ENCODE measurements around the gene RAET1G. TPM values are rescaled to one million over a fixed set of nuclear protein-coding genes. Genes with fewer than 3 reads are reported as not detected.

The RAET1G gene
- polyA plus RNA-seq, 2 of the 4 experiments (the other 2 are of a cell fraction): 10.1 to 24.4 TPM

DNA sequence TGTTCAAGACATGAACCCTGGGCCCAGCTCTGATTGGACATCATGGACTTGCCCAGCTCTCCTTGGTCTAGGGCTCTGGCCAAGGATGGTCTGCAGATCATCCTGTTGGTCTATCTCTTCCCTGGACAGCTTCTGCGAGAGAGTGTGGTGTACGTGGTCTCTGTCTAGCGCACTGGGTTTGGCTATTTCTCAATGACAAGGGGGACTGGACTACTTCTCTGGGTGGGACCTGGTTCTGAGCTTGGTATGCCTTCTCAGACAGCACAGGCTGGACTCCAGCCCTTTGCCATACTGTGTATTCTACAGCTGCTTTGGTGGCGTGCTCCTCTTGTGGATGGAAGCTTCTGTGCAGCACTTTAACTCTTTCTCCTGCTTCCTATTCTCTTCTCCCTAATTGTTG is 16.5 kb downstream of the RAET1G start (continued):
- TF ChIP-seq, protein P1, sequence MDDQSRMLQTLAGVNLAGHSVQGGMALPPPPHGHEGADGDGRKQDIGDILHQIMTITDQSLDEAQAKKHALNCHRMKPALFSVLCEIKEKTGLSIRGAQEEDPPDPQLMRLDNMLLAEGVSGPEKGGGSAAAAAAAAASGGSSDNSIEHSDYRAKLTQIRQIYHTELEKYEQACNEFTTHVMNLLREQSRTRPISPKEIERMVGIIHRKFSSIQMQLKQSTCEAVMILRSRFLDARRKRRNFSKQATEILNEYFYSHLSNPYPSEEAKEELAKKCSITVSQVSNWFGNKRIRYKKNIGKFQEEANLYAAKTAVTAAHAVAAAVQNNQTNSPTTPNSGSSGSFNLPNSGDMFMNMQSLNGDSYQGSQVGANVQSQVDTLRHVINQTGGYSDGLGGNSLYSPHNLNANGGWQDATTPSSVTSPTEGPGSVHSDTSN (IDR thresholded peaks at IDR 0.05): no peak

- Histone ChIP-seq H3K4me1 (no peaks in the 10 kb centered on the region), H3K4me2 (no peak overlapping the region), H3K4me3 (no peak overlapping the region), H3K27ac (no peak overlapping the region), H3K9me3 (peaks cover 7% of the 10 kb centered on the region; the same call in 1 of the 3 replicates)
- TF ChIP-seq CHD2 (IDR thresholded peaks at IDR 0.05; ENCODE audit: low read length, partially characterized antibody): no peak
- no peak for TF ChIP-seq EHF (CRISPR knock-in tag; IDR thresholded peaks at IDR 0.05)
- no peak for TF ChIP-seq TFCP2L1 (CRISPR knock-in tag; IDR thresholded peaks at IDR 0.05)
- TF ChIP-seq, protein P2, sequence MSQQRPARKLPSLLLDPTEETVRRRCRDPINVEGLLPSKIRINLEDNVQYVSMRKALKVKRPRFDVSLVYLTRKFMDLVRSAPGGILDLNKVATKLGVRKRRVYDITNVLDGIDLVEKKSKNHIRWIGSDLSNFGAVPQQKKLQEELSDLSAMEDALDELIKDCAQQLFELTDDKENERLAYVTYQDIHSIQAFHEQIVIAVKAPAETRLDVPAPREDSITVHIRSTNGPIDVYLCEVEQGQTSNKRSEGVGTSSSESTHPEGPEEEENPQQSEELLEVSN (IDR thresholded peaks at IDR 0.05; ENCODE audit: borderline replicate concordance, low read depth): no peak
- no peak for TF ChIP-seq REST (IDR thresholded peaks at IDR 0.05)
- TF ChIP-seq EP300 (IDR thresholded peaks at IDR 0.05): no peak
- no peak for TF ChIP-seq RFX5 (IDR thresholded peaks at IDR 0.05)
- TF ChIP-seq RAD21 (conservative IDR thresholded peaks at IDR 0.05 in 1 of 2, IDR thresholded peaks at IDR 0.05 in 1 of 2): no peak
- TF ChIP-seq RARB (CRISPR knock-in tag; IDR thresholded peaks at IDR 0.05): no peak
- no peak for TF ChIP-seq MAZ (IDR thresholded peaks at IDR 0.05; ENCODE audit: borderline replicate concordance, low read depth, low read length)
- TF ChIP-seq, protein P3, sequence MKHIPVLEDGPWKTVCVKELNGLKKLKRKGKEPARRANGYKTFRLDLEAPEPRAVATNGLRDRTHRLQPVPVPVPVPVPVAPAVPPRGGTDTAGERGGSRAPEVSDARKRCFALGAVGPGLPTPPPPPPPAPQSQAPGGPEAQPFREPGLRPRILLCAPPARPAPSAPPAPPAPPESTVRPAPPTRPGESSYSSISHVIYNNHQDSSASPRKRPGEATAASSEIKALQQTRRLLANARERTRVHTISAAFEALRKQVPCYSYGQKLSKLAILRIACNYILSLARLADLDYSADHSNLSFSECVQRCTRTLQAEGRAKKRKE (CRISPR knock-in tag; IDR thresholded peaks at IDR 0.05; ENCODE audit: low read depth): no peak
- no peak for ATAC-seq
- FAIRE-seq: no peak
- ChIA-PET CTCF (interaction anchor here (0.9 to 3.6 kb wide), 7 partner anchors 9 to 111 kb away, joined by 3 to 13 read pairs (median 4); partner anchors contain the start of gene LRP11), POLR2A (no interaction called here)
- DNase-seq (ENCODE audit: low read depth in 1 of 2, low spot score in 1 of 2): no peak
- WGBS (ENCODE audit: missing lambda C conversion rate): 69% methylated on average over 6 of the region's 6 CpGs
Observed at GRCh38 chr6:149905911-149906371, 17.0 kb downstream of the RAET1G start.

DNA sequence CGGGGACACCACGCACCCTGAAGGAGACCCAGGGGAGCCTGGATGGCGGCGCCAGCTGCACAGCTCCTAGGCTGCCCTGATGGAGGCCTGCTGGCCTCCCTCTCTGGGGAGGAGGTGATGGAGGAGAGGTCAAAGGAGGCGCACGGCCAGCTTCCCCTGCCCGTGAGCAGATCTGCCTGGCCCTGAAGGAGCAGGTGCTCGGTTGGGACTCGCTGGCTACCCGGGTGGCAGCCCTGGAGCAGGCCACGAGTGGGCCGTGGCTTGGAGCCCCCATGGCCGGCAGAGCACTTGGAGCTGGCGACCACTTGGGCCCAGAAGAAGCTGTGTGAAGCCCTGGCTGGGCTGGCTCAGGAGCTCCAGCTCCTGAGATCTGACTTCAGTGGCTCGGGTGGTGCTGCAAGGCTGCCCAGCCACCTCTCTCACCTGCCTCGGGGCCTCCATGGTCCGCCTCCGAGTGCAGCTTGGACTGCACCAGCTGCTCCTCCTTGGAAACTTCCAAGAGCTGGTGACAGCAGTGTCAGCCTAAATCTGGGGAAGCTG is 17.5 kb downstream of the RAET1G start:
- H3K4me2 ChIP-seq: no peak overlapping the region
- TF ChIP-seq CBX2 (IDR thresholded peaks at IDR 0.05; ENCODE audit: borderline replicate concordance, low read depth) (no peak), EP300 (IDR thresholded peaks at IDR 0.05) (no peak), FOXS1 (CRISPR knock-in tag; IDR thresholded peaks at IDR 0.05) (no peak), POLR2AphosphoS2 (conservative IDR thresholded peaks at IDR 0.05; ENCODE audit: low read length) (no peak), KDM5A (IDR thresholded peaks at IDR 0.05) (no peak), POLR2A (IDR thresholded peaks at IDR 0.05; ENCODE audit: low read length) (no peak), ESRRA (IDR thresholded peaks at IDR 0.05; ENCODE audit: borderline replicate concordance, low read length) (no peak), FOSL2 (IDR thresholded peaks at IDR 0.05) (no peak), FOSL2 (CRISPR knock-in tag; IDR thresholded peaks at IDR 0.05) (no peak)
- TF ChIP-seq, protein P4, sequence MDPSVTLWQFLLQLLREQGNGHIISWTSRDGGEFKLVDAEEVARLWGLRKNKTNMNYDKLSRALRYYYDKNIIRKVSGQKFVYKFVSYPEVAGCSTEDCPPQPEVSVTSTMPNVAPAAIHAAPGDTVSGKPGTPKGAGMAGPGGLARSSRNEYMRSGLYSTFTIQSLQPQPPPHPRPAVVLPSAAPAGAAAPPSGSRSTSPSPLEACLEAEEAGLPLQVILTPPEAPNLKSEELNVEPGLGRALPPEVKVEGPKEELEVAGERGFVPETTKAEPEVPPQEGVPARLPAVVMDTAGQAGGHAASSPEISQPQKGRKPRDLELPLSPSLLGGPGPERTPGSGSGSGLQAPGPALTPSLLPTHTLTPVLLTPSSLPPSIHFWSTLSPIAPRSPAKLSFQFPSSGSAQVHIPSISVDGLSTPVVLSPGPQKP (IDR thresholded peaks at IDR 0.05; ENCODE audit: low read depth, low read length): no peak
- H3K4me3 ChIP-seq: no peak overlapping the region
- H3K27ac ChIP-seq: no peak overlapping the region
- H3K9me3 ChIP-seq: peaks cover 7% of the 10 kb centered on the region; the same call in 1 of the 3 replicates
- ChIA-PET CTCF (interaction anchor here (1.1 to 3.6 kb wide), 7 partner anchors 9 to 111 kb away, joined by 3 to 13 read pairs (median 4); partner anchors contain the start of gene LRP11), POLR2A (no interaction called here)
- 92% methylated on average over 5 of the region's 18 CpGs for WGBS (ENCODE audit: missing lambda C conversion rate)
- H3K4me1 ChIP-seq: no peaks in the 10 kb centered on the region
- no peak for FAIRE-seq
- no peak for ATAC-seq
- no peak for DNase-seq (ENCODE audit: low read depth in 1 of 2, low spot score in 1 of 2)
